Loucy (cell line): ENCODE data around the gene GINS1.
"Not testable (repeated sequence)": the region's sequence is repeated elsewhere in the genome, so short reads cannot be mapped to it uniquely, and the experiment has no call there.

Source experiments
- H2AFZ ChIP-seq: fragments of 200-600 bp; sonication (generic); 2 replicates; pipeline ENCODE4 v1.6.0; 2016; ENCODE audit warnings: antibody characterized with exemption, mild to moderate bottlenecking, low read length, moderate library complexity
- H3F3A ChIP-seq: fragments of 200-600 bp; 2 replicates; pipeline ENCODE4 v1.6.0; 2016; ENCODE audit warnings: antibody characterized with exemption, low read depth, mild to moderate bottlenecking
- H3K27me3 ChIP-seq: fragments of 200-600 bp; sonication (generic); 2 replicates; pipeline ENCODE4 v1.6.1; 2014; ENCODE audit warnings: low read length, mild to moderate bottlenecking; ENCODE audit not compliant: insufficient read depth, poor library complexity, severe bottlenecking
- H3K36me3 ChIP-seq: fragments of 200-600 bp; sonication (generic); 2 replicates; pipeline ENCODE4 v1.6.1; 2016; ENCODE audit warnings: low read length; ENCODE audit not compliant: insufficient read depth
- H3K4me1 ChIP-seq: fragments of 200-600 bp; sonication (generic); 2 replicates; pipeline ENCODE4 v1.5.1; 2014; ENCODE audit warnings: low read length, mild to moderate bottlenecking; ENCODE audit not compliant: insufficient read depth, poor library complexity, severe bottlenecking
- H3K4me2 ChIP-seq: fragments of 200-600 bp; sonication (generic); 2 replicates; pipeline ENCODE4 v1.6.0; 2014; ENCODE audit warnings: antibody characterized with exemption, low read length, low read depth, mild to moderate bottlenecking; ENCODE audit not compliant: poor library complexity, severe bottlenecking
- H3K4me3 ChIP-seq: fragments of 200-600 bp; sonication (generic); 2 replicates; pipeline ENCODE4 v1.5.1; 2014; ENCODE audit warnings: low read length, mild to moderate bottlenecking, mixed read lengths; ENCODE audit not compliant: poor library complexity, severe bottlenecking
- H3K79me2 ChIP-seq: fragments of 200-600 bp; sonication (generic); 2 replicates; pipeline ENCODE4 v1.6.1; 2014; ENCODE audit warnings: low read length; ENCODE audit not compliant: insufficient read depth
- H3K9ac ChIP-seq: fragments of 200-600 bp; sonication (generic); 2 replicates; pipeline ENCODE4 v1.6.0; 2014; ENCODE audit warnings: mild to moderate bottlenecking, low read depth, low read length, moderate library complexity; ENCODE audit not compliant: poor library complexity, severe bottlenecking
- H3K9me2 ChIP-seq: fragments of 200-600 bp; sonication (generic); replicated peaks from 2 replicates; pipeline ENCODE4 v1.6.1; 2016; ENCODE audit warnings: low read depth, low read length, mixed read lengths
- H3K9me3 ChIP-seq: fragments of 200-600 bp; sonication (generic); 2 replicates; pipeline ENCODE4 v1.6.1; 2014; ENCODE audit warnings: mild to moderate bottlenecking, antibody characterized with exemption, low read length, low read depth; ENCODE audit not compliant: insufficient read depth
- H4K20me1 ChIP-seq: fragments of 200-600 bp; sonication (generic); 2 replicates; pipeline ENCODE4 v1.6.0; 2014; ENCODE audit warnings: antibody characterized with exemption, low read length, mild to moderate bottlenecking; ENCODE audit not compliant: insufficient read depth, poor library complexity, severe bottlenecking
- EZH2phosphoT487 ChIP-seq: fragments of 200-600 bp; IDR thresholded peaks from 2 replicates; pipeline ENCODE4 v1.6.1; 2018; ENCODE audit warnings: antibody characterized with exemption, mild to moderate bottlenecking, moderate library complexity, borderline replicate concordance
- TF ChIP-seq, protein P1 (sequence below): fragments of 200-600 bp; sonication (generic); conservative IDR thresholded peaks from 2 replicates; pipeline ENCODE4 v1.5.1; 2014; ENCODE audit warnings: mild to moderate bottlenecking, antibody characterized with exemption, low read length

Gene GINS1

DNA sequence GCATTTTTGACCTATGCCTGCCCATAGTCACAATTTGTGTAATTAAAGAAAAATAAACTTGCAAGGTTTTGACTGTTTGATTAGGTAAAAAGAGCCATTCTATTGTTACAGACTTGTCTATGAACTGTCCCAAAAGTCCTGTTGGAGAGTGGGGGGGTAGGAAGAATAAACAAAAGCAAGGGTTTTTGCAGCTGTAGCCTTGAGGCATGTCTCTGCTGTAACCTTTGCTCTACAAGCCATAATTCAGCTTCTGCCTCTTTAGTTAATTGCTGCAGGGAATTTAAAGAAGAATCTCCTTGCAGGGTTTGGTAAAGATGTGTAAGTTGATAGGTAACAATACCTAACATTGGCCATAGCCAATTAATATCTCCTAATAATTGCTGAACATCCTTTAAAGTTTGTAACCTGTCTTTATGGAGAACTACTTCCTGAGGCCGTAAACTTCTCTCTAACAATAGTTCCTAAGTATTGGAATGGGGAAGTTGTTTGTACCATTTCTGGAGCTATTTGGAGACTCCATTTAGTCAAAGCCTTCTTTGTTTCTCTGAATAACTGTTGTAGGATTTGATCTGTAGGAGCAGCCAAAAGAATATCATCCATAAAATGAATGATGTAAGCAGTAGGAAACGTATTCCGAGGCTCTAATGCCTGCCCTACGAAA lies 9.0 kb upstream of the GINS1 start:
- no peak for TF ChIP-seq EZH2phosphoT487
- TF ChIP-seq, protein P1, sequence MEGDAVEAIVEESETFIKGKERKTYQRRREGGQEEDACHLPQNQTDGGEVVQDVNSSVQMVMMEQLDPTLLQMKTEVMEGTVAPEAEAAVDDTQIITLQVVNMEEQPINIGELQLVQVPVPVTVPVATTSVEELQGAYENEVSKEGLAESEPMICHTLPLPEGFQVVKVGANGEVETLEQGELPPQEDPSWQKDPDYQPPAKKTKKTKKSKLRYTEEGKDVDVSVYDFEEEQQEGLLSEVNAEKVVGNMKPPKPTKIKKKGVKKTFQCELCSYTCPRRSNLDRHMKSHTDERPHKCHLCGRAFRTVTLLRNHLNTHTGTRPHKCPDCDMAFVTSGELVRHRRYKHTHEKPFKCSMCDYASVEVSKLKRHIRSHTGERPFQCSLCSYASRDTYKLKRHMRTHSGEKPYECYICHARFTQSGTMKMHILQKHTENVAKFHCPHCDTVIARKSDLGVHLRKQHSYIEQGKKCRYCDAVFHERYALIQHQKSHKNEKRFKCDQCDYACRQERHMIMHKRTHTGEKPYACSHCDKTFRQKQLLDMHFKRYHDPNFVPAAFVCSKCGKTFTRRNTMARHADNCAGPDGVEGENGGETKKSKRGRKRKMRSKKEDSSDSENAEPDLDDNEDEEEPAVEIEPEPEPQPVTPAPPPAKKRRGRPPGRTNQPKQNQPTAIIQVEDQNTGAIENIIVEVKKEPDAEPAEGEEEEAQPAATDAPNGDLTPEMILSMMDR: no peak
- Histone ChIP-seq H3K4me3 (no peak overlapping the region), H4K20me1 (no peaks in the 10 kb centered on the region), H3K9ac (no peak overlapping the region), H3K4me1 (no peaks in the 10 kb centered on the region), H3K27me3 (no peaks in the 10 kb centered on the region), H3K36me3 (no peaks in the 10 kb centered on the region), H3K9me2 (no peaks in the 10 kb centered on the region), H3K9me3 (peaks cover 12% of the 10 kb centered on the region; the same call in 1 of the 2 replicates), H2AFZ (no peak overlapping the region), H3K4me2 (no peak overlapping the region), H3K79me2 (no peaks in the 10 kb centered on the region), H3F3A (no peaks in the 10 kb centered on the region)

DNA sequence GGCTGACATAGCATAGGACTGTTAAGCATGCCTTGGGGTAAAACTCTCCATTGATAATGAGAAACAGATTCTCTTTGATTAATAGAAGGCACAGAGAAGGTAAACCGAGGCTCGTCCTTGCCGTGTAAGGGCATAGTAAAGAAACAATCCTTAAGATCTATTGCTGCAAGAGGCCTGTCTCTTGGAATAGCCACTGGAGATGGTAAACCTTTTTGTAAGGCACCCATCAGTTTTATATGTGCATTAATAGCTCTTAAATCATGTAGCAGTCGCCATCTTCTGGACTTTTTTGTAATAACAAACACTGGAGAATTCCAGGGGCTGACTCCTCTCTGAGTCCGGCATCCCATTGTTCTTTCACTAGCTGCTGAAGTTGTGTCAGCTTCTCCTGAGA lies 8.4 kb upstream of the GINS1 start:
- Histone ChIP-seq H3K4me3 (no peak overlapping the region), H3K9me2 (no peaks in the 10 kb centered on the region), H3K9ac (no peak overlapping the region), H4K20me1 (no peaks in the 10 kb centered on the region), H3F3A (no peaks in the 10 kb centered on the region), H3K36me3 (no peaks in the 10 kb centered on the region), H3K79me2 (no peaks in the 10 kb centered on the region), H3K4me1 (no peaks in the 10 kb centered on the region), H2AFZ (no peak overlapping the region), H3K4me2 (no peak overlapping the region), H3K27me3 (no peaks in the 10 kb centered on the region), H3K9me3 (peaks cover 15% of the 10 kb centered on the region; the same call in 1 of the 2 replicates)
- TF ChIP-seq EZH2phosphoT487: no peak
- TF ChIP-seq, protein P1: peak; percentile 68

DNA sequence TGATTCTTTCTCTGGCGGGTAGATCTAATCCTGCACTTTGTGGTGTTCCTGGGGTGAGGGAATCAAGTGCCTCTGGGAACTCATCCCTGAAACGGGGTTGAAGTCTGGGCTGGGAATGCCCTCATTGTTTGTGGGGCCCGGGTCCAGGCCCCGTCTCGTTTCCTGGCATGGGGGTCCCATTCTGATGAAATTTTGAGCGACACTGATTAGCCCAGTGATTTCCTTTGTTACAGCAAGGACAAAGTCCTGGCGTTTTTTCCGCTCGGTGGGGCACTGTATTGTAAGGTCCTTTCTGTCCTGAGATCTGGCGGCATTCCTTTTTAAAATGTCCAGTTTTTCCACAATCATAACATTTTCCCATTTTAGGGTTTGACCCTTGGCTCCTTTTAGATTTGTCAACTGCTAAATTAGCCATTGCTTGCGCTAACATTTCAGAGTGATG lies 7.2 kb upstream of the GINS1 start:
- not testable (repeated sequence) for H3K9ac ChIP-seq, H3K4me3 ChIP-seq, H3F3A ChIP-seq, H2AFZ ChIP-seq, H3K27me3 ChIP-seq, H3K4me2 ChIP-seq, H3K9me2 ChIP-seq, H3K4me1 ChIP-seq, H3K36me3 ChIP-seq, H3K79me2 ChIP-seq, H4K20me1 ChIP-seq
- peaks cover 15% of the 10 kb centered on the region; the same call in 1 of the 2 replicates for H3K9me3 ChIP-seq

DNA sequence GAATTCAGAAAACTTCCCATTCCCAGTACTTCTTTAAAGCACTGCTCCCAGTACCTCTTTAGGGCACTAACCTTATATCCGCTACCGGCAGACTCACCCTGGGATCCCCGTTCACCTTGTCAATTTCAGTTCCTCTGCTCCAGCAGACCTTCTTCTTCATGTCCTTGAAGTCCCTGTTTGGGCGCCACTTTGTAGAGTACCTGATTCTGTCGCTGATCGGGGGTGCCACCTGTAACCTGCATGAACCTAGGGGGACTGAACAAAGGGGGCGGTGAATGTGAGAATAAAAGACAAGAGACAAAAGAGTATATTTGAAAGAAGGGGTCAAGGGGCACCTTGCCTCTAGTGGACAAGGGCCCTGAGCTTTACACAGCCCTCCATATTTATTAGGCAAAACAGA lies 4.9 kb upstream of the GINS1 start:
- no peaks in the 10 kb centered on the region for H3K36me3 ChIP-seq
- H3K27me3 ChIP-seq: no peaks in the 10 kb centered on the region
- TF ChIP-seq, protein P1: no peak
- no peak for TF ChIP-seq EZH2phosphoT487
- no peaks in the 10 kb centered on the region for H3K4me1 ChIP-seq
- H3K4me2 ChIP-seq: no peak overlapping the region
- H3K9ac ChIP-seq: no peak overlapping the region
- H3K4me3 ChIP-seq: no peak overlapping the region
- H3K9me2 ChIP-seq: no peaks in the 10 kb centered on the region
- no peak overlapping the region for H2AFZ ChIP-seq
- H3K79me2 ChIP-seq: no peaks in the 10 kb centered on the region
- no peaks in the 10 kb centered on the region for H3F3A ChIP-seq
- H3K9me3 ChIP-seq: peaks cover 15% of the 10 kb centered on the region; the same call in 1 of the 2 replicates
- no peaks in the 10 kb centered on the region for H4K20me1 ChIP-seq
